HG03196 (cell line): ENCODE results near the gene COPS7A.
"Not testable (repeated sequence)": the region's sequence is repeated elsewhere in the genome, so short reads cannot be mapped to it uniquely, and the experiment has no call there.

Experiments used
- ATAC-seq: cut with Tn5 transposase; IDR thresholded peaks from one replicate; pipeline ENCODE4 v1.9.1; 2021; ENCODE audit not compliant: unreplicated experiment

COPS7A gene

GRCh38 chr12:6701078-6701768, 22.6 kb upstream of the COPS7A start:
- no peak for ATAC-seq

- ATAC-seq: no peak
Measured at GRCh38 chr12:6703631-6704030, 20.2 kb upstream of the COPS7A start.

GRCh38 chr12:6708351-6708750, 15.5 kb upstream of the COPS7A start:
- not testable (repeated sequence) for ATAC-seq

- no peak for ATAC-seq
Measured at GRCh38 chr12:6708960-6709394, 14.9 kb upstream of the COPS7A start.

GRCh38 chr12:6716031-6716873, 7.6 kb upstream of the COPS7A start:
- not testable (repeated sequence) for ATAC-seq

- ATAC-seq: no peak
Measured at GRCh38 chr12:6716874-6717437, 6.9 kb upstream of the COPS7A start.

- ATAC-seq: no peak
Measured at GRCh38 chr12:6722863-6723262, 983 bp upstream of the COPS7A start.

GRCh38 chr12:6724409-6724797, 557 bp downstream of the COPS7A start:
- ATAC-seq: no peak

- no peak for ATAC-seq
Measured at GRCh38 chr12:6725350-6725749, 1.5 kb downstream of the COPS7A start.

- no peak for ATAC-seq
Measured at GRCh38 chr12:6729186-6729585, 5.3 kb downstream of the COPS7A start.

- ATAC-seq: no peak
Measured at GRCh38 chr12:6730169-6730568, 6.3 kb downstream of the COPS7A start.

GRCh38 chr12:6734506-6735387, 10.9 kb downstream of the COPS7A start:
- no peak for ATAC-seq

- no peak for ATAC-seq
Measured at GRCh38 chr12:6735448-6736191, 11.8 kb downstream of the COPS7A start.

GRCh38 chr12:6736754-6737153, 12.9 kb downstream of the COPS7A start:
- no peak for ATAC-seq

GRCh38 chr12:6742080-6742479, 18.2 kb downstream of the COPS7A start:
- not testable (repeated sequence) for ATAC-seq

- no peak for ATAC-seq
Measured at GRCh38 chr12:6742834-6743233, 19.0 kb downstream of the COPS7A start.

GRCh38 chr12:6743300-6743699, 19.5 kb downstream of the COPS7A start:
- ATAC-seq: not testable (repeated sequence)

- no peak for ATAC-seq
Measured at GRCh38 chr12:6745741-6746525, 22.1 kb downstream of the COPS7A start.

GRCh38 chr12:6747216-6747615, 23.4 kb downstream of the COPS7A start:
- ATAC-seq: no peak
